Middle frontal gyrus (tissue), 1 donor: ENCODE results near the gene COL16A1.

Source experiments
- DNase-seq: peaks from one replicate; pipeline ENCODE4 v3.0.0-alpha.2; 2015; ENCODE audit warnings: low spot score; ENCODE audit errors: extremely low spot score

The COL16A1 gene

GRCh38 chr1:31605908-31606427 lies 97.8 kb downstream of the COL16A1 start:
- DNase-seq = no peak
